Adrenal gland (tissue), 5 donors: Measurements from ENCODE around the gene NCK2.

ENCODE experiments used
- CTCF ChIP-seq, 6 experiments: fragments of 450-650 bp in 4 of 6; fragments of 200-600 bp in 2 of 6; sonication (generic) in 1 of 6; IDR thresholded peaks; 1 replicate in 5 of 6; 2 replicates in 1 of 6; pipeline versions ENCODE4 v1.5.1 to v1.8.0; 2016 to 2021; ENCODE audit warnings: antibody characterized with exemption in 6 of 6, mild to moderate bottlenecking in 2 of 6, moderate library complexity in 1 of 6
- POLR2A ChIP-seq, 2 donors: fragments of 450-650 bp; IDR thresholded peaks; one replicate each; pipeline ENCODE4 v1.6.1; 2017; ENCODE audit warnings: antibody characterized with exemption in 2 of 2, mild to moderate bottlenecking in 2 of 2, moderate library complexity in 1 of 2
- donor health status: DM: no; HTN: no; CAD: no.

- no peak for TF ChIP-seq CTCF (IDR thresholded peaks at IDR 0.05)
- TF ChIP-seq POLR2A (IDR thresholded peaks at IDR 0.05) = no peak
Measured at GRCh38 chr2:105803337-105803736, 58.6 kb downstream of the NCK2 start.
